HepG2 (cell line): ENCODE results near the gene PTPRM. TPM values are rescaled to one million over a fixed set of nuclear protein-coding genes. Genes with fewer than 3 reads are reported as not detected.

Source experiments
- HDAC2 ChIP-seq: sonication (generic); formaldehyde crosslinking; IDR thresholded peaks from 2 replicates; pipeline ENCODE4 v1.4.0; 2020; ENCODE audit warnings: missing genetic modification reagents
- JUND ChIP-seq: sonication (generic); formaldehyde crosslinking; IDR thresholded peaks from 2 replicates; pipeline ENCODE4 v1.8.0; 2022; ENCODE audit warnings: mild to moderate bottlenecking, missing genetic modification reagents
- KDM2A ChIP-seq: sonication (generic); formaldehyde crosslinking; IDR thresholded peaks from 2 replicates; pipeline ENCODE4 v1.4.0; 2020; ENCODE audit warnings: low read depth, missing genetic modification reagents, borderline replicate concordance
- MAFK ChIP-seq, 2 experiments: IDR thresholded peaks in 1 of 2; conservative IDR thresholded peaks in 1 of 2; 2 replicates each; pipeline ENCODE4 v1.6.1; 2011; ENCODE audit warnings: improper control_type of control experiment in 2 of 2, low read length in 2 of 2
- MTA3 ChIP-seq: sonication (generic); formaldehyde crosslinking; IDR thresholded peaks from 2 replicates; pipeline ENCODE4 v1.4.0; 2020; ENCODE audit warnings: missing genetic modification reagents
- MXD4 ChIP-seq: IDR thresholded peaks from 2 replicates; pipeline ENCODE4 v1.6.1; 2016; ENCODE audit warnings: mild to moderate bottlenecking, missing biosample characterization, missing genetic modification reagents
- NFE2L1 ChIP-seq: sonication (generic); formaldehyde crosslinking; IDR thresholded peaks from 2 replicates; pipeline ENCODE4 v1.4.0; 2020; ENCODE audit warnings: missing genetic modification reagents, mild to moderate bottlenecking, borderline replicate concordance
- NFKB2 ChIP-seq: sonication (generic); formaldehyde crosslinking; IDR thresholded peaks from 2 replicates; pipeline ENCODE4 v1.4.0; 2020; ENCODE audit warnings: missing genetic modification reagents, borderline replicate concordance
- PITX1 ChIP-seq: sonication (generic); formaldehyde crosslinking; IDR thresholded peaks from 2 replicates; pipeline ENCODE4 v1.5.1; 2020; ENCODE audit warnings: mild to moderate bottlenecking, missing genetic modification reagents
- RAD51 ChIP-seq: fragments of 450-650 bp; IDR thresholded peaks from 2 replicates; pipeline ENCODE4 v1.6.1; 2016; ENCODE audit warnings: borderline replicate concordance
- RFXAP ChIP-seq: sonication (generic); formaldehyde crosslinking; IDR thresholded peaks from 2 replicates; pipeline ENCODE4 v1.4.0; 2020; ENCODE audit warnings: missing genetic modification reagents, borderline replicate concordance
- RNF2 ChIP-seq: fragments of 450-650 bp; conservative IDR thresholded peaks from 2 replicates; pipeline ENCODE4 v1.6.1; 2016; ENCODE audit warnings: low read depth
- SIN3A ChIP-seq: IDR thresholded peaks from 2 replicates; pipeline ENCODE4 v1.6.1; 2011; ENCODE audit warnings: low read depth, mild to moderate bottlenecking, control low read depth, low read length, borderline replicate concordance
- SMC3 ChIP-seq: IDR thresholded peaks from 2 replicates; pipeline ENCODE4 v1.6.1; 2011; ENCODE audit warnings: low read length, improper control_type of control experiment
- SOX6 ChIP-seq, 2 experiments: fragments of 450-650 bp in 1 of 2; sonication (generic) in 1 of 2; formaldehyde crosslinking in 1 of 2; IDR thresholded peaks; 2 replicates each; pipeline versions ENCODE4 v1.4.0 to v1.6.1; 2017 to 2020; ENCODE audit warnings: antibody characterized with exemption in 1 of 2, mild to moderate bottlenecking in 1 of 2, missing genetic modification reagents in 1 of 2
- TP53 ChIP-seq: sonication (generic); formaldehyde crosslinking; conservative IDR thresholded peaks from 2 replicates; pipeline ENCODE4 v1.4.0; 2020; ENCODE audit warnings: missing genetic modification reagents
- ZMYM4 ChIP-seq: sonication (generic); formaldehyde crosslinking; IDR thresholded peaks from 2 replicates; pipeline ENCODE4 v1.8.1; 2023; ENCODE audit warnings: mild to moderate bottlenecking, missing genetic modification reagents
- ZNF20 ChIP-seq: sonication (generic); formaldehyde crosslinking; IDR thresholded peaks from 2 replicates; pipeline ENCODE4 v1.4.0; 2020; ENCODE audit warnings: mild to moderate bottlenecking, moderate library complexity, missing genetic modification reagents
- ZNF329 ChIP-seq: sonication (generic); formaldehyde crosslinking; IDR thresholded peaks from 2 replicates; pipeline ENCODE4 v1.9.0; 2021; ENCODE audit warnings: low read depth, mild to moderate bottlenecking, missing genetic modification reagents
- ZNF382 ChIP-seq: sonication (generic); formaldehyde crosslinking; IDR thresholded peaks from 2 replicates; pipeline ENCODE4 v1.5.0; 2020; ENCODE audit warnings: missing genetic modification reagents, mild to moderate bottlenecking, borderline replicate concordance
- polyA plus RNA-seq, 8 experiments: library from polyadenylated mRNA; depleted of rRNA in 3 of 8; stranded (reverse) in 7 of 8; unstranded in 1 of 8; fragments of >200 nt; fragmentation: Illumina TruSeq in 4 of 8; extraction: Trizol in 4 of 8; gene quantifications; 2 replicates each; pipeline versions ENCODE4 v1.2.1 to v1.2.3, GENCODE V29; 2011 to 2016; ENCODE audit warnings: low read depth in 4 of 8, missing spikeins in 1 of 8, mixed read lengths in 1 of 8; ENCODE audit not compliant: insufficient read depth in 1 of 8
- total RNA-seq, 5 experiments: library from RNA; depleted of rRNA; stranded (reverse); fragments of >200 nt; fragmentation: Illumina TruSeq; extraction: Trizol; gene quantifications; 2 replicates each; pipeline ENCODE4 v1.2.3, GENCODE V29; 2016; ENCODE audit warnings: low read depth in 1 of 5
- TF ChIP-seq, protein P1 (sequence below): sonication (generic); formaldehyde crosslinking; IDR thresholded peaks from 2 replicates; pipeline ENCODE4 v1.4.0; 2020; ENCODE audit warnings: missing genetic modification reagents; ENCODE audit errors: not compliant biosample characterization
- TF ChIP-seq, protein P2 (sequence below): sonication (generic); formaldehyde crosslinking; IDR thresholded peaks from 2 replicates; pipeline ENCODE4 v1.4.0; 2020; ENCODE audit warnings: missing genetic modification reagents
- TF ChIP-seq, protein P3 (sequence below): sonication (generic); formaldehyde crosslinking; IDR thresholded peaks from 2 replicates; pipeline ENCODE4 v1.4.0; 2020; ENCODE audit warnings: mild to moderate bottlenecking, missing genetic modification reagents

PTPRM gene
- total and polyA plus RNA-seq, 2 of the 13 experiments (the other 11 are each of a cell fraction or from before 2014, with no cell fraction given), result 12.6 to 108 TPM

DNA sequence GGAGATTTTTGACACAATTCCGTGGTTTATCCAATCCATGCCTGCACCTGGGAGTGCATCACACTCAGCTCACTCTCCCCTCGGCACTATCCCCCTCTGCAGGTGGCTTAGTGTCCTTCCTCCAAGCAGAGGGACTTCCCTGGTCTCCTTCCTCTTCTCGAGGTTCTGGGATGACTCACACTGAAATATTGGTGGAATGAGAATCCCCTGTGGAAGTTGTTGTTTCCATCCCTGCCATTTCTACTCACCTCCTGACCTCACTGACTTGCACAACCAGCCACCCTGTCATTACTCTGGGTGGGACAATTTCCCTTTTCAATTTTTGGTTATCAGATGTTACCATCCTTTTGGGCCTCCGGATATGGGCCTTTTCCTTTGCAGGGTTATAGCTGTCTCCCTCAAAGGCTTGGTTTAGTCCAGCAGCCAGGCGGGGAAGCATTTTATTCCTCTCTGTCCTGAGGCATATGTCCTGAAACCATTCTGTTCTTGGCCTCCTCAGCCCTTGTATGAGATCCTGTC lies 59.9 kb downstream of the PTPRM start (continued):
- no peak for TF ChIP-seq RAD51
- no peak for TF ChIP-seq MTA3 (CRISPR knock-in tag)
- no peak for TF ChIP-seq SOX6 (IDR thresholded peaks at IDR 0.05)
- TF ChIP-seq SOX6 (CRISPR knock-in tag; IDR thresholded peaks at IDR 0.05), result peak; percentile 49; the same call in 1 of the 2 replicates
- peak; percentile 33; the same call in 1 of the 2 replicates for TF ChIP-seq PITX1 (CRISPR knock-in tag)
- no peak for TF ChIP-seq RNF2
- peak; percentile 19; the same call in 1 of the 2 replicates for TF ChIP-seq RFXAP (CRISPR knock-in tag)
- TF ChIP-seq JUND (CRISPR knock-in tag), result peak; percentile 78
- TF ChIP-seq, protein P1, sequence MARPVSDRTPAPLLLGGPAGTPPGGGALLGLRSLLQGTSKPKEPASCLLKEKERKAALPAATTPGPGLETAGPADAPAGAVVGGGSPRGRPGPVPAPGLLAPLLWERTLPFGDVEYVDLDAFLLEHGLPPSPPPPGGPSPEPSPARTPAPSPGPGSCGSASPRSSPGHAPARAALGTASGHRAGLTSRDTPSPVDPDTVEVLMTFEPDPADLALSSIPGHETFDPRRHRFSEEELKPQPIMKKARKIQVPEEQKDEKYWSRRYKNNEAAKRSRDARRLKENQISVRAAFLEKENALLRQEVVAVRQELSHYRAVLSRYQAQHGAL (CRISPR knock-in tag), result no peak
- TF ChIP-seq, protein P2, sequence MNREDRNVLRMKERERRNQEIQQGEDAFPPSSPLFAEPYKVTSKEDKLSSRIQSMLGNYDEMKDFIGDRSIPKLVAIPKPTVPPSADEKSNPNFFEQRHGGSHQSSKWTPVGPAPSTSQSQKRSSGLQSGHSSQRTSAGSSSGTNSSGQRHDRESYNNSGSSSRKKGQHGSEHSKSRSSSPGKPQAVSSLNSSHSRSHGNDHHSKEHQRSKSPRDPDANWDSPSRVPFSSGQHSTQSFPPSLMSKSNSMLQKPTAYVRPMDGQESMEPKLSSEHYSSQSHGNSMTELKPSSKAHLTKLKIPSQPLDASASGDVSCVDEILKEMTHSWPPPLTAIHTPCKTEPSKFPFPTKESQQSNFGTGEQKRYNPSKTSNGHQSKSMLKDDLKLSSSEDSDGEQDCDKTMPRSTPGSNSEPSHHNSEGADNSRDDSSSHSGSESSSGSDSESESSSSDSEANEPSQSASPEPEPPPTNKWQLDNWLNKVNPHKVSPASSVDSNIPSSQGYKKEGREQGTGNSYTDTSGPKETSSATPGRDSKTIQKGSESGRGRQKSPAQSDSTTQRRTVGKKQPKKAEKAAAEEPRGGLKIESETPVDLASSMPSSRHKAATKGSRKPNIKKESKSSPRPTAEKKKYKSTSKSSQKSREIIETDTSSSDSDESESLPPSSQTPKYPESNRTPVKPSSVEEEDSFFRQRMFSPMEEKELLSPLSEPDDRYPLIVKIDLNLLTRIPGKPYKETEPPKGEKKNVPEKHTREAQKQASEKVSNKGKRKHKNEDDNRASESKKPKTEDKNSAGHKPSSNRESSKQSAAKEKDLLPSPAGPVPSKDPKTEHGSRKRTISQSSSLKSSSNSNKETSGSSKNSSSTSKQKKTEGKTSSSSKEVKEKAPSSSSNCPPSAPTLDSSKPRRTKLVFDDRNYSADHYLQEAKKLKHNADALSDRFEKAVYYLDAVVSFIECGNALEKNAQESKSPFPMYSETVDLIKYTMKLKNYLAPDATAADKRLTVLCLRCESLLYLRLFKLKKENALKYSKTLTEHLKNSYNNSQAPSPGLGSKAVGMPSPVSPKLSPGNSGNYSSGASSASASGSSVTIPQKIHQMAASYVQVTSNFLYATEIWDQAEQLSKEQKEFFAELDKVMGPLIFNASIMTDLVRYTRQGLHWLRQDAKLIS (CRISPR knock-in tag), result no peak
- 0 out of 2 replicates have a peak, but pooled peaks have one; percentile 6 for TF ChIP-seq HDAC2 (CRISPR knock-in tag)
- no peak for TF ChIP-seq ZNF329 (CRISPR knock-in tag)
- no peak for TF ChIP-seq MXD4 (CRISPR knock-in tag)
- TF ChIP-seq MAFK (conservative IDR thresholded peaks at IDR 0.05 in 1 of 2, IDR thresholded peaks at IDR 0.05 in 1 of 2; ENCODE audit: low read length in 2 of 2), result no peak
- no peak for TF ChIP-seq ZMYM4 (CRISPR knock-in tag)
- no peak for TF ChIP-seq TP53 (CRISPR knock-in tag)
- TF ChIP-seq, protein P3, sequence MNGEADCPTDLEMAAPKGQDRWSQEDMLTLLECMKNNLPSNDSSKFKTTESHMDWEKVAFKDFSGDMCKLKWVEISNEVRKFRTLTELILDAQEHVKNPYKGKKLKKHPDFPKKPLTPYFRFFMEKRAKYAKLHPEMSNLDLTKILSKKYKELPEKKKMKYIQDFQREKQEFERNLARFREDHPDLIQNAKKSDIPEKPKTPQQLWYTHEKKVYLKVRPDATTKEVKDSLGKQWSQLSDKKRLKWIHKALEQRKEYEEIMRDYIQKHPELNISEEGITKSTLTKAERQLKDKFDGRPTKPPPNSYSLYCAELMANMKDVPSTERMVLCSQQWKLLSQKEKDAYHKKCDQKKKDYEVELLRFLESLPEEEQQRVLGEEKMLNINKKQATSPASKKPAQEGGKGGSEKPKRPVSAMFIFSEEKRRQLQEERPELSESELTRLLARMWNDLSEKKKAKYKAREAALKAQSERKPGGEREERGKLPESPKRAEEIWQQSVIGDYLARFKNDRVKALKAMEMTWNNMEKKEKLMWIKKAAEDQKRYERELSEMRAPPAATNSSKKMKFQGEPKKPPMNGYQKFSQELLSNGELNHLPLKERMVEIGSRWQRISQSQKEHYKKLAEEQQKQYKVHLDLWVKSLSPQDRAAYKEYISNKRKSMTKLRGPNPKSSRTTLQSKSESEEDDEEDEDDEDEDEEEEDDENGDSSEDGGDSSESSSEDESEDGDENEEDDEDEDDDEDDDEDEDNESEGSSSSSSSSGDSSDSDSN (CRISPR knock-in tag), result 0 out of 2 replicates have a peak, but pooled peaks have one; percentile 7
- TF ChIP-seq KDM2A (CRISPR knock-in tag), result no peak
- TF ChIP-seq NFE2L1 (CRISPR knock-in tag), result no peak
- 0 out of 2 replicates have a peak, but pooled peaks have one; percentile 3 for TF ChIP-seq SIN3A
- no peak for TF ChIP-seq ZNF382 (CRISPR knock-in tag)
- TF ChIP-seq SMC3, result peak; percentile 45; the same call in 1 of the 2 replicates
- no peak for TF ChIP-seq ZNF20
- no peak for TF ChIP-seq NFKB2 (CRISPR knock-in tag)
